ENCODE data around the gene SSH2. TPM values are rescaled to one million over a fixed set of nuclear protein-coding genes. Genes with fewer than 3 reads are reported as not detected.

SSH2 gene
- total and polyA plus RNA-seq, 9 donors = 4.2 to 13.0 (median 11.8) TPM

DNA sequence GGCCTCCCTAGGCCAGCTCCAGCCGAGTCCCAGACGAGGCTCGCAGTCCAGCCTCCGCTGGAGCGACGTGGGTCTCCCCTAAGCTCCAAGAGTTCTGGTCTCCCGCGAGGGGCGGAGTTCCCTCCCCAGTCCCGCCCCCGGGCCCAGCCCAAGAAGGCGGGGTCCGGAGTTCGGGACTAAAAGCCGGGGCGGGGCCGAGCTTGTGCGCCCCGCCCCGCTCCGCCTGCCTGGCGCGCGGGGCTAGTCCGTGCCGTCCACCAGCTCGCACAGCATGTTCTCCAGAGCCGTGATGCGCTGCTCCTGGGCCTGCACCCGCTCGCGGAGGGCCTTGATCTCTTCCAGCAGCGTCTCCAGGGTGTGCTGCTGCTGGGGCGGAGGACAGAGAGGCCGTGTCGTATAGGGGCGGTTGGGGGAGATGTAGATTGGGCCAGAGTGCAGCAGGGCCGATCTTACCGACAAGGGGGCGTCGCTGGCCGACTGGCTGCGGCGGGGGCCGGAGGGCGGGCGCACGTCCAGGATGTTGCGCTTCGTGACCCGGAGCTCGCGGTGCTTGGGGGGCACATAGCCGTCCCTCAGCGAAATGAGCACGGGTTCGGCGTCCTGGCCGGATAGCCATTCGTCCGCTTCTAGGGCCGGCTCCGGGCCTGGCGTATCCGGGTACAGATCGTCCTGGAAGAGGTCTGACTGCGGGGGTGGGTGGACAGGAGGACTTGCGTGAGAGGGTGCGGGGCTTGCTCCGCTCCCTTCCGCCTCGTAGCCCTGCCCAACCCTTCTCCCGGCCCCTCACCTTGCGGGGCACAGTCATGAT lies 314.3 kb downstream of the SSH2 start:
- peaks cover 17% of the 10 kb centered on the region for H3K4me1 ChIP-seq (ENCODE audit: insufficient read depth)
- TF ChIP-seq POLR2A (IDR thresholded peaks at IDR 0.05) (no peak), EP300 (IDR thresholded peaks at IDR 0.05) (no peak)
- TF ChIP-seq, protein P1, sequence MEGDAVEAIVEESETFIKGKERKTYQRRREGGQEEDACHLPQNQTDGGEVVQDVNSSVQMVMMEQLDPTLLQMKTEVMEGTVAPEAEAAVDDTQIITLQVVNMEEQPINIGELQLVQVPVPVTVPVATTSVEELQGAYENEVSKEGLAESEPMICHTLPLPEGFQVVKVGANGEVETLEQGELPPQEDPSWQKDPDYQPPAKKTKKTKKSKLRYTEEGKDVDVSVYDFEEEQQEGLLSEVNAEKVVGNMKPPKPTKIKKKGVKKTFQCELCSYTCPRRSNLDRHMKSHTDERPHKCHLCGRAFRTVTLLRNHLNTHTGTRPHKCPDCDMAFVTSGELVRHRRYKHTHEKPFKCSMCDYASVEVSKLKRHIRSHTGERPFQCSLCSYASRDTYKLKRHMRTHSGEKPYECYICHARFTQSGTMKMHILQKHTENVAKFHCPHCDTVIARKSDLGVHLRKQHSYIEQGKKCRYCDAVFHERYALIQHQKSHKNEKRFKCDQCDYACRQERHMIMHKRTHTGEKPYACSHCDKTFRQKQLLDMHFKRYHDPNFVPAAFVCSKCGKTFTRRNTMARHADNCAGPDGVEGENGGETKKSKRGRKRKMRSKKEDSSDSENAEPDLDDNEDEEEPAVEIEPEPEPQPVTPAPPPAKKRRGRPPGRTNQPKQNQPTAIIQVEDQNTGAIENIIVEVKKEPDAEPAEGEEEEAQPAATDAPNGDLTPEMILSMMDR (IDR thresholded peaks at IDR 0.05) = no peak
- H3K9me3 ChIP-seq = no peaks in the 10 kb centered on the region
- no peaks in the 10 kb centered on the region for H3K36me3 ChIP-seq
- no peak overlapping the region for H3K27ac ChIP-seq
- H3K4me3 ChIP-seq = peak overlapping the region; percentile 40
- 2 to 3% (median 2%) methylated on average over 32 to 74 of the region's 74 CpGs for WGBS, 3 donors
- peak; percentile 75 to 90 (median 85) for DNase-seq
- intact Hi-C loops (cut with DNase I) = no loop called here
- no peaks in the 10 kb centered on the region for H3K27me3 ChIP-seq

DNA sequence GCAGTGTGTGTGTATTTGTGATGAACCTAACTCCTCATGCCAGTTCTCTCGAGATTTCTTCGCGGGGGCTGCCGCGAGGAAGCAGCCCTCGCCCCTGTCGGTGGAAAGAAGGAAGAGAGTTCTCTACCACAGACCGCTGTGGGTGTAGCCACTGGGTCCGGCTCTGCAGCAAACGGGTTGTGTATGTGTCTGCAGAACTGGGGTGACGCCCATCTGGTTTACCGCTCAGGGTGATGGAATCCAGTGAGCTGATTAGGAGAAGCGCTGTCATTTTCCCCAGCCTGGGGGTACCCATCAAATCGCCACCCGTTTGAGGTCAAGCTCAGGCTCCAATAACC lies 315.0 kb downstream of the SSH2 start:
- no peak overlapping the region for H3K27ac ChIP-seq
- H3K36me3 ChIP-seq = no peaks in the 10 kb centered on the region
- DNase-seq = peak in 1 of 5 donors; percentile 49
- H3K9me3 ChIP-seq = no peaks in the 10 kb centered on the region
- no peak overlapping the region for H3K4me3 ChIP-seq
- intact Hi-C loops (cut with DNase I) = no loop called here
- H3K27me3 ChIP-seq = no peaks in the 10 kb centered on the region
- 51 to 72% (median 52%) methylated on average over 15 of the region's 15 CpGs for WGBS, 3 donors
- H3K4me1 ChIP-seq (ENCODE audit: insufficient read depth) = peaks cover 17% of the 10 kb centered on the region
- no peak for TF ChIP-seq POLR2A (IDR thresholded peaks at IDR 0.05)
- TF ChIP-seq, protein P1 (IDR thresholded peaks at IDR 0.05) = no peak
- no peak for TF ChIP-seq EP300 (IDR thresholded peaks at IDR 0.05)

DNA sequence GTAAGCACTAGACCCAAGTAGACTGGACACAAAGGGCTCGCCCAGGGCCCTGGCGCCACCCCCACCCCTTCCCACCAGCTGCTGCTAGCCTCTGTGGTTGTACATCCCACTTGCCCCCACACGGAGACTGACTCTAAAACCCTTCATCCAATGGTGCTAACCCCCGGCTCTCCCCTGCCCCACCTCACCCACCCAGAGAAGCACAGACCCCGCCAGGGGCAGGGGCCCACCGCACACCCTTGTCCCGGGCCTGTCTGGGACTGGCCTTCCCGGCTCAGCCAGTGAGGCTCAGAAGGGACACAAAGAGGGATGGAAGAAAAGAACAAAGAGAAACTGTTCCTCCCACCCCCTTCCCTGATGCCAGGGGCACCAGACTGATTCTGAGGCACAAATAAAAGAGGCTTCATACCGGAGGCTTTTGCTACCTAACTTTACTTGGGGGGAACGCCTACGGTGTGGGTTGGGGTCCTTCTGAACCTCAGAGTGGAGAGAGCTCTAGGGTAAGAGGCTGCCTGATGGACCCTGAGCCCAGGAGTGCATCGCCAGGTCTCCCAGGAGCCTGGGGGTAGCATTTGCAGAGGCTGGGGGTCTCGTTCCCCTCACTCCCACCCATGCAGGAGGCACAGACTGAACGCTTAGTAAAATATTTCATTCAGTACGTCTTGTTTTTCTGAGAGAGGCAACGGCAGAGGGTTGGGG lies 315.5 kb downstream of the SSH2 start:
- Histone ChIP-seq H3K27ac (no peak overlapping the region), H3K4me3 (no peak overlapping the region), H3K27me3 (no peaks in the 10 kb centered on the region), H3K4me1 (ENCODE audit: insufficient read depth) (peaks cover 17% of the 10 kb centered on the region), H3K36me3 (no peaks in the 10 kb centered on the region), H3K9me3 (no peaks in the 10 kb centered on the region)
- TF ChIP-seq POLR2A (IDR thresholded peaks at IDR 0.05) (no peak), EP300 (IDR thresholded peaks at IDR 0.05) (no peak)
- TF ChIP-seq, protein P1 (IDR thresholded peaks at IDR 0.05) = no peak
- DNase-seq = peak in 1 of 5 donors; percentile 43
- intact Hi-C loops (cut with DNase I) = no loop called here
- WGBS, 3 donors = 81 to 89% (median 88%) methylated on average over 16 of the region's 16 CpGs

DNA sequence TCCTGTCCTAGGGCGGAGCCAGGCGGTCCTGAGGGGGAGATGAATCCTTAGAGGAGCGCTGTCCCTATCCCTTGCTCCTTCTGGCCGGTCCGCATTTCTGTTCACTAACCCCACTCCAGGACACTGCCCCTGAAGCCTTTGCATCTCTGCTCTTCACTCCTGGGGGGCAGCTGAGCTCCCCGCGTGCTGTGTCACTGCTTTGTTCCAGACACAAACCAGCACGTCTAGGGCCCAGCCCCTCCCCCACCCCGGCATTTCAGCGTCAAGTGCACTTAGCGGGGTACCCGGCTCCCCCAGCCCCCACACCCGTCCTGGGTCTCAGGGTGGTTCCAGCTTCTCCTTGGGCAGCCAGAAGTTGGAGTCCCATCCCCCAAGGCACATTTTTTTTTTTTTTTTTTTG lies 316.2 kb downstream of the SSH2 start:
- peak in 2 of 5 donors; percentile 53 to 61 for DNase-seq
- no peak overlapping the region for H3K27ac ChIP-seq
- 39 to 52% (median 44%) methylated on average over 13 of the region's 13 CpGs for WGBS, 3 donors
- intact Hi-C loops (cut with DNase I) = no loop called here
- TF ChIP-seq, protein P1 (IDR thresholded peaks at IDR 0.05) = no peak
- TF ChIP-seq POLR2A (IDR thresholded peaks at IDR 0.05) = no peak
- no peak for TF ChIP-seq EP300 (IDR thresholded peaks at IDR 0.05)
- peaks cover 17% of the 10 kb centered on the region for H3K4me1 ChIP-seq (ENCODE audit: insufficient read depth)
- H3K36me3 ChIP-seq = no peaks in the 10 kb centered on the region
- H3K27me3 ChIP-seq = no peaks in the 10 kb centered on the region
- no peak overlapping the region for H3K4me3 ChIP-seq
- H3K9me3 ChIP-seq = no peaks in the 10 kb centered on the region

Measured in ovary (tissue), 9 donors.